ENCODE measurements around the gene PYY. TPM values are rescaled to one million over a fixed set of nuclear protein-coding genes. Genes with fewer than 3 reads are reported as not detected.
"Not testable (repeated sequence)": the region's sequence is repeated elsewhere in the genome, so short reads cannot be mapped to it uniquely, and the experiment has no call there.

The PYY gene
- polyA plus RNA-seq, 6 donors from 2014 or later: not detected

DNA sequence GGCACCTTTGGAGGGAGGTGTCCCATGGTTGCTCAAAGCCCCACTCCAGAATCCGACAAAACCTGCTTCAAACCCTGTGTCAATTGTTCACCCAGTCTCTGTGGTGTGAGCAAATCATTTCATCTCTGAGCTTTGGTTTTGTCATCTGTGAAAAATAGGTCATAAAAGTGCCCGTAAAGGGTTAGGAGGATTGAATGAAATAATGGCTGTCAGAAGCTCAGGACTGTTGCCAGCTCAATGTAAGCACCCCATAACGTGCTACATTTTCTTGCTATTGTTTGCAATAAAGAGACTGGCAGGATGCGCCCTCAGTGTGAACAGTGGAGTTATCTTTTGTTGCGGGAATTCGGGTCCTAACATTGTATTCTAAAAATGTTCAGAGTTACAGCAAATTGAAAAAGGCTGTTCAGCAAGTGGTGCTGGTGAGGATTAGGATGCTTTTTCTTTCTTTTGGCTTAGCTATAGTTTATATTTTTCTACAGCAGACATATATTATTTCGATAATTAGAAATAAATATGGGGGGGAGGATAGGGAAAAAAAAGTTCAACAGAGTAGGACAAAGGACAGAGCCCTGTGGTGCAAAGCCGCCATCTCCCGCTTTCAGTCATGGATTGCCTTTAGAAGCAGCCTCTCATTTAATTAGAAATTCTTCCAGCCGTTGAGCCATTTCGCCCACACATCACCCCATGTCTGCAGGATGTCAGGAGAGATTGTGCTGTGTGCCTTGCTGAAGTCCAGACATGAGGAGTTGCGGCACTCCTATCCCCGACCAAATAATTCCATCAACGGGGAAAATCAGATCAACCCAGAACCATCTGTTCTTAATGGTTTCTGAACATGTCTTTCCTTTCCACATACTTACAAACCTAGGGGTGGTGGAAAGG, 20.9 kb upstream of the PYY start:
- Mint-ChIP-seq H3K4me1 (no peaks in the 10 kb centered on the region), H3K36me3 (no peaks in the 10 kb centered on the region), H3K27me3 (peaks cover 20 to 39% (median 20%) of the 10 kb centered on the region in 3 donors), H3K4me3 (no peak overlapping the region), H3K27ac (no peak overlapping the region), H3K9me3 (no peaks in the 10 kb centered on the region)
- ATAC-seq (ENCODE audit: low read depth in 2 of 2): no peak
- no peak for DNase-seq

DNA sequence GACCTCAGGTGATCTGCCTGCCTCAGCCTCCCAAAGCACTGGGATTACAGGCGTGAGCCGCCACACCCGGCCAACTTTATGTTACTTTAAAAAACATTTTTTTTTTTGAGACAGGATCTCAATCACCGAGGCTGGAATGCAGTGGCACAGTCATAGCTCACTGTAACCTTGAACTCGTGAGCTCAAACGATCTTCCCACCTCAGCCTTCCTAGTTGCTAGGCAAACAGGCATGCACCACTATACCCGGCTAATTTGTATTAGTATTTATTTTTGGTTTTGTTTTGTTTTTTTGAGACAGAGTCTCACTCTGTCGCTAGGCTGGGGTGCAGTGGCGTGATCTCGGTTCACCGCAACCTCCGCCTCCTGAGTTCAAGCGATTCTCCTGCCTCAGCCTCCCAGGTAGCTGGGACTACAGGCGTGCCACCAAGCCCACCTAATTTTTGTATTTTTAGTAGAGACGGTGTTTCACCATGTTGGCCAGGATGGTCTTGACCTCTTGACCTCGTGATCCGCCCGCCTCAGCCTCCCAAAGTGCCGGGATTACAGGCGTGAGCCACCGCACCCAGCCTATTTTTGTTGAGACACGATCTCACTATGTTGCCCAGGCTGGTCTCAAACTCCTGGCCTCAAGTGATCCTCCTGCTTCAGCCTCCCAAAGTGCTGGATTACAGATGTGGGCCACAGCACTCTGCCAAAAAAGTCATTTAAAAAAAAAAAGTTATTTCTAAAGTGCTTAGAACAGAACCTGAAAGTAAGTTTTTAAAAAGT, 18.9 kb upstream of the PYY start:
- H3K36me3 Mint-ChIP-seq; H3K9me3 Mint-ChIP-seq; ATAC-seq (ENCODE audit: low read depth in 2 of 2); H3K4me1 Mint-ChIP-seq; DNase-seq; H3K4me3 Mint-ChIP-seq; H3K27ac Mint-ChIP-seq: not testable (repeated sequence)
- peaks cover 9 to 33% (median 13%) of the 10 kb centered on the region in 3 donors for H3K27me3 Mint-ChIP-seq

DNA sequence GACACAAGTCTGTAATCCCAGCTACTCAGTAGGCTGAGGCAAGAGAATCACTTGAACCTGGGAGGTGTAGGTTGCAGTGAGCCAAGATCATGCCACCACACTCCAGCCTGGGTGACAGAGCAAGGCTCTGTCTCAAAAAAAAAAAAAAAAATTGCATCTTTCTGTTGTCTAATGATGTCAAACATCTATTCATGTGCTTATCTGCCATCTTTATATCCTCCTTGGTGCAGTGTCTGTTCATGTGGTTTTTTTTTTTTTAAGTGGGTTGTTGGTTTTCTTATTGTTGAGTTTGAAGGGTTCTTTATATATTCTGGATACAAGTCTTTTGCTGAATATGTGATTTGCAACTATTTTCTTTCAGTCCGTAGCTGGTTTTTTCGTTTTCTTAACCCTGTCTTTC, 17.7 kb upstream of the PYY start:
- H3K36me3 Mint-ChIP-seq; H3K9me3 Mint-ChIP-seq; H3K4me3 Mint-ChIP-seq; DNase-seq; H3K4me1 Mint-ChIP-seq; ATAC-seq (ENCODE audit: low read depth in 2 of 2); H3K27ac Mint-ChIP-seq: not testable (repeated sequence)
- H3K27me3 Mint-ChIP-seq: peaks cover 9 to 34% (median 25%) of the 10 kb centered on the region in 3 donors

DNA sequence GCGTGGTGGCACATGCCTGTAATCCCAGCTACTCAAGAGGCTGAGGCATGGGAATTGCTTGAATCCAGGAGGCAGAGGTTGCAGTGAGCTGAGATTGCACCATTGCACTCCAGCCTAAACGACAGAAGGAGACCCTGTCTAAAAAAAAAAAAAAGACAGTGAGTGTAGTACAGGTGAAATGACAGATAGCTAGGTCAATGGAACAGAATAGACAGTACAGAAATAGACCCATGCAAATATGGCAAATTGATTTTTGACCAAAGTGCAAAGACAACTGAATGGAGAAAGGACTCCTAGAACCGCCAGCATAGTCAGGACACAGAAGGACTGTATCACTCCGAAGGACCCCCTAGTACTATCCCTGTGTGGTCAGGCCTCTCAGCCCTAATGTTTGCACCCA, 16.6 kb upstream of the PYY start:
- DNase-seq (no peak), ATAC-seq (ENCODE audit: low read depth in 2 of 2) (no peak)
- peak overlapping the region in 1 of 6 donors; percentile 22 for H3K27ac Mint-ChIP-seq
- H3K27me3 Mint-ChIP-seq: peaks cover 13 to 40% (median 34%) of the 10 kb centered on the region in 3 donors
- H3K4me1 Mint-ChIP-seq: no peaks in the 10 kb centered on the region
- H3K9me3 Mint-ChIP-seq: no peaks in the 10 kb centered on the region
- no peak overlapping the region for H3K4me3 Mint-ChIP-seq
- no peaks in the 10 kb centered on the region for H3K36me3 Mint-ChIP-seq

DNA sequence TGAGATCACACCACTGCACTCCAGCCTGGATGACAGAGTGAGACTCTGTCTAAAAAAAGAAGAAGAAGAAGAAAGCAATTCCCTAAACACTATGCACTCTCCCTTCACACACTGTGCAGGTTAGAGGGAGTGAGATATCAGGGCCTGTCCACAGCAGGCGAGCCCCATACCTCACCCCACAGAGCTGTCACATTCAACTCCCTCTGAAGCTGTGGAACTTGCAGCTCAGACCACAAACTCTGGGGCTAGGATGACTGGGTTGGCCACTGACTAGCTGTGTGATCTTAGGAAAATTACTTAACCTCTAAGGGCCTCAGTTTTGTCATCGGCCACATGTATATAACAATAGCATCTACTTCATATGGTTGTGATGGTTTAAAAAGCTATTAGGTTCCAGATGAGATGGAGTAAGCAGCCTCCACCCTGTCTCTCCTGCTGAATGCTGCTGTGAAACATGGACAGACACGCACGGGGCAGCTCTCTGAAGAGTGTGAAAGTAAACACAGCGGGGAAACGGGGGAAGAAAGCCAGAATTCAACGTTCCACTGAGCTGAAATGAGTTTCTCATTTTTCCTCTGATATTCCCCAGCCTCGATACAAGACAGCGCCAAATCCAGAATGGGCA, 13.6 kb upstream of the PYY start:
- Mint-ChIP-seq H3K27ac (no peak overlapping the region), H3K4me1 (no peaks in the 10 kb centered on the region), H3K27me3 (peaks cover 15 to 50% (median 38%) of the 10 kb centered on the region in 3 donors), H3K36me3 (no peaks in the 10 kb centered on the region), H3K4me3 (no peak overlapping the region), H3K9me3 (no peaks in the 10 kb centered on the region)
- no peak for DNase-seq
- no peak for ATAC-seq (ENCODE audit: low read depth in 2 of 2)

DNA sequence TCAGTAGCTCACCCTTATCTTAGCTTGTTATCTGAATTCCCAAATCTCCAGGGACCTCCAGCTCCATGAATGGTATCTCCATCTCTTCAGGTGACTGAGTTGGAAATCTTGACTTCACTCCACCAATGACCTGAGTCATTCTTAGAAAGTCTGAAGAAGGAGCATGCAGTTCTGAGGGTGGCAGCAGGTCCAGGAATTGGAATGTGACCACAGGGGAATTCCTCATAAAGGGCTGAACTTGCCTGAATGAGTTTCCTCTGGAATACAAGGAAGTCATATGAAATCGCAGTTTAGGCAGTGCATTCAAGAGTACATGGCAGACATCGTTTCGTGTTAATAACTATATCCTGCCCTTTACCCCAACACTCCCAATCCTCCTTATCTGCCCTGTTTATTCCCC, 12.5 kb upstream of the PYY start:
- H3K4me3 Mint-ChIP-seq: no peak overlapping the region
- H3K27me3 Mint-ChIP-seq: peaks cover 18 to 51% (median 48%) of the 10 kb centered on the region in 3 donors

DNA sequence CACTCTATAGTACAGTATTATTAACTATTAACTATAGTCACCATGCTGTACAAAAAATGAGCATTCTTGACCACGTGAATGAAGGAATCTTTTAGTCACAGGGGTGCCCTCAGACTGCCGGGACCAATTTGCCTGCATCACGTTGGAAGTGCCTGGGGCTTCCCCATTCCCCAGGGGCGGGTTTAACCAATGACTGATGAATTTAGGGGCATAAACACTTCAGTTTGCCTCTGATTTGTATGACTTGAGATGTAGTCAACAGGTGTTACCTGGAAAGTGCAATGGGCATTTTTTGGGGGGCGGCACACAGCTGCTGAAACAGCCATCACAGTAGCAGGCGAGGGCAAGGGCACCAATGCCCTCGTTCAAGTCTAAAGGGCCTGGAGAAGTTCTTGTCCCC, 8.7 kb upstream of the PYY start:
- H3K27ac Mint-ChIP-seq: no peak overlapping the region
- no peaks in the 10 kb centered on the region for H3K36me3 Mint-ChIP-seq
- DNase-seq: no peak
- H3K4me1 Mint-ChIP-seq: no peaks in the 10 kb centered on the region
- H3K27me3 Mint-ChIP-seq: peaks cover 22 to 47% (median 44%) of the 10 kb centered on the region in 3 donors
- H3K9me3 Mint-ChIP-seq: no peaks in the 10 kb centered on the region
- ATAC-seq (ENCODE audit: low read depth in 2 of 2): no peak
- H3K4me3 Mint-ChIP-seq: no peak overlapping the region

More for the DNA sequence above, 12.5 kb upstream of the PYY start:
- no peak for DNase-seq
- H3K27ac Mint-ChIP-seq: no peak overlapping the region
- no peaks in the 10 kb centered on the region for H3K36me3 Mint-ChIP-seq
- H3K9me3 Mint-ChIP-seq: no peaks in the 10 kb centered on the region
- no peaks in the 10 kb centered on the region for H3K4me1 Mint-ChIP-seq
- ATAC-seq (ENCODE audit: low read depth in 2 of 2): no peak

DNA sequence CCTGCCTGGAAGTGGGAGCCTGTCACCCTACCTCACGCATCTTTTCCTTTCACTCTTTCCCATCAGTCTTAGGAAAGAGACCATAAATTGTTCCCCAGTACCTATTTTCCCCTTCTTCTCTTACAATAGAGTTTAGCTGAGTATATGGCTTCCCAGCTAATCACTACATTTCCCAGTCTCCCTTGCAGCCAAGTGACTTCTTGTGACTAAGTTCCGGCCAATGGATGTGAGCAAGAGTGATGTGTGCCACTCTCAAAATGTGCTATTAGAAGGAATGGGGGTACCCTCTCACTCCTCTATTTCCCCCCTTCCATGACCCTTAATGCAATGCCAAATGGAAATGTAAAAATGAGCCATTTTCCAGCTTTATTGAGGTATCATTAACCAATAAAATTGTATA, 8.2 kb upstream of the PYY start:
- Mint-ChIP-seq H3K4me3 (no peak overlapping the region), H3K27ac (no peak overlapping the region), H3K9me3 (no peaks in the 10 kb centered on the region), H3K4me1 (no peaks in the 10 kb centered on the region), H3K27me3 (peaks cover 22 to 42% (median 39%) of the 10 kb centered on the region in 3 donors), H3K36me3 (no peaks in the 10 kb centered on the region)
- ATAC-seq (ENCODE audit: low read depth in 2 of 2) (no peak), DNase-seq (no peak)

DNA sequence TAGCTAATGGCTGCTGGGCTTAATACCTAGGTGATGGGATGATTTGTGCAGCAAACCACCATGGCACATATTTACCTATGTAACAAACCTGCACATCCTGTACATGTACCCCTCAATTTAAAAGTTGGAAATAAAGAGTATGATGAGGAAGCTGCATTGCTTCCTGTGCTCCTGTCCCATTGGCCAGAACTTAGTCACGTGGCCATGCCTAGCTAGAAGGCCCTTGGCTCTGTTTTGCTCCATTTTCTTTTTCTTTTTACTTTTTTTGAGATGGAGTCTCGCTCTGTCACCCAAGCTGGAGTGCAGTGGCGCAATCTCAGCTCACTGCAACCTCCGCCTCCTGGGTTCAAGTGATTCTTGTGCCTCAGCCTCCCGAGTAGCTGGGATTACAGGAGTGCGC, 7.6 kb upstream of the PYY start:
- H3K9me3 Mint-ChIP-seq; H3K27ac Mint-ChIP-seq; DNase-seq; H3K4me1 Mint-ChIP-seq; ATAC-seq (ENCODE audit: low read depth in 2 of 2); H3K36me3 Mint-ChIP-seq; H3K4me3 Mint-ChIP-seq: not testable (repeated sequence)
- peaks cover 22 to 38% (median 35%) of the 10 kb centered on the region in 3 donors for H3K27me3 Mint-ChIP-seq

DNA sequence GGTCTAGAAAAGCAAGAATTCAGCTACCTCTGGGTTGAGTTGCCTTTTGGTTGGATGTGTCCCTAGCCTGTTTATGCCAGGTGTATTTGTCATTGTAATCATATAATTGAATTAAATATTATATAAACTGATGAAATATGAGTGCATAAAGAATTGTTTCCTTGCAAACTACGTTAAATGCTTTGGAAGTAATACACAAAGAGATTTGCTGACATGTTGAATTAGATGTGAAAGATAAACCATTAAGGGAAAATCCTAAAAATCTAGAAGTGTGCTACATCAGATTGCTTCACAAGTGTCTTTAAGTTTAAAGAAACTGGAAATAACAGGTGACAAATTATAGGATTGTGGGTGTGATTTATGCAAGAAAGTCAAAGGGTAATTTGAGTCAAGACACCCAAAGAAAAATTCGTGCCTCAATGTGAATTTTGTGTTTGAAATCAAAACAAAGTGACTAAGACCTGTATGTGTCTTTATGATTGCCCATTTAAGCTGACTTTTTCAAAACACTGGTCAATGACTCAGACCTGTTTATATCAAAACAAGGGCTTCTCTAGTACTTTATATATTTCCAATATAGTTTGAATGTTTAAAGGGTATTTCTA, 5.1 kb upstream of the PYY start:
- Mint-ChIP-seq H3K4me1 (no peaks in the 10 kb centered on the region), H3K4me3 (no peak overlapping the region), H3K9me3 (no peaks in the 10 kb centered on the region), H3K36me3 (no peaks in the 10 kb centered on the region), H3K27ac (no peak overlapping the region), H3K27me3 (peaks cover 25 to 58% (median 49%) of the 10 kb centered on the region in 3 donors)
- DNase-seq (no peak), ATAC-seq (ENCODE audit: low read depth in 2 of 2) (no peak)

DNA sequence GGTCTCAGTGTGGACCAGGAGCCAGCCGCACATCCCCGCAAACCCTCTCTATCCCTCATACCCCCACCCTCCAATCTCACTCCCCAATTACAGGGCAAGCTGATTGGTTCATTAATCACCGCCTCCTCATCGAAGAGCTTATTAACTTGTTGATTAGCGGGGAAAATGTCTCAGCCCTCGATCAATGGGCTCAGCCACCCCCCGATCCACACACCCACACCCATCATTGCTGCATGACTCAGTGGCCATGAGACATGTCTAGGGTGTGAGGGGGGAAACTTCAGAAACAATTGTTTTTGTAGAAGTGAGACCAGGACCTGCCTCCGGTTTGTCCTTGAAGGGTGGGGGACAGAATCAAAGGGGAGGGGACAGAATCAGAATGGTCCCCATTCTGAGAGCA, 2.5 kb upstream of the PYY start:
- Mint-ChIP-seq H3K4me3 (no peak overlapping the region), H3K9me3 (no peaks in the 10 kb centered on the region), H3K27me3 (peaks cover 23 to 62% (median 48%) of the 10 kb centered on the region in 3 donors), H3K4me1 (peaks cover 3 to 10% (median 8%) of the 10 kb centered on the region in 3 donors), H3K36me3 (no peaks in the 10 kb centered on the region), H3K27ac (no peak overlapping the region)
- no peak for ATAC-seq (ENCODE audit: low read depth in 2 of 2)
- DNase-seq: no peak

DNA sequence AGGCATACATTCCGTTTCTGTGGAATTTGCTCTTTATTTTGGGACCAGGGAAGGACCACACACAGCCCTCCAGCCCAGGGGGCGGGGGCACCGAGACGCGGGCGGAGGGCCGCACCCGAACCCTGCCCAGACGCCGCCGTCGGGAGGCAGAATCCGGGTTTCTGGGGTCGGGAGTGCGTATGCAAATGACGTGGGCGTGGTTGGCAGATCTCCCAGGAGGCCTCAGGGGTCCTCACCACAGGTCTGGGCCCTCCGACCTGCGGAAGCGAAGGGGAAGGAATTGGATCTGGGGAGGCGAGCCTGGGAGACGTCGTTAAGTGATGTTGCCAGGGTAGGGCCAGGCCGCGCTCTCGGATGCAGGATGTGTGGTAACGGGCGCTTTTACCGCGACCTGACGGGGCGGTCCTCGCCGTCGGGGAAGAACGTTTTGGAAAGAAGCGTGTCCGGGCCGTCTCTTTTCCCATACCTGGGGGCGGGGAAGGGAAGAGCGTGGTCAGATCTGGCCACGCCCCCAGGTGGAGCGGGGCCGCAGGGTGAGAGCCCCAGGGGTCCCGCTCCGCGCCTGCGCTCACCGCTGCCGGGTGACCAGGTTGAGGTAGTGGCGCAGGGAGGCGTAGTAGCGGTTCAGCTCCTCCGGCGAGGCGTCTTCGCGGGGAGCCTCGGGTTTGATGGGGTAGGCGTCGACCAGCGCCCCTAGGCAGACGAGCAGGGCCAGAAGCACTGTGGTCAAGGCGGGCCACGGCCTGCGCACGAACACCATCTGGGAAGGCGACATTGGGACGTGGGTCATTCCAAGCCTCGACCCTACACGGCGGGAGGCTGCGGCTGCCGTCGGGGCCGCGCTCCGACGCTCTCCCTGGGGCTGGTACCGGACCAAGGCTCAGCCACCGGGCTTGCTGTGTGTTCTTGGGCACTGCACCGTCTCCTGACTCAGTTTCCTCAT, 745 bp downstream of the PYY start:
- Mint-ChIP-seq H3K4me3 (peak overlapping the region in 6 of 8 donors; percentile 42 to 55 (median 51)), H3K36me3 (no peaks in the 10 kb centered on the region), H3K4me1 (peaks cover 3 to 10% (median 8%) of the 10 kb centered on the region in 3 donors), H3K9me3 (no peaks in the 10 kb centered on the region), H3K27ac (no peak overlapping the region), H3K27me3 (peaks cover 43 to 82% (median 62%) of the 10 kb centered on the region in 3 donors)
- no peak for ATAC-seq (ENCODE audit: low read depth in 2 of 2)
- DNase-seq: no peak
